ENCODE measurements around the gene MRPL43. TPM values are rescaled to one million over a fixed set of nuclear protein-coding genes. Genes with fewer than 3 reads are reported as not detected.

The MRPL43 gene
- total and polyA plus RNA-seq, 2 donors (not counting 3 experiments of a cell fraction or from before 2014, with no cell fraction given): 75.0 to 144 TPM

- no TSS peak for BruUV-seq (replicated peaks)
- H3K9ac ChIP-seq (replicated peaks; ENCODE audit: extremely low read depth, insufficient read depth, low read length): no peak overlapping the region
- no peaks in the 10 kb centered on the region for H3K9me1 ChIP-seq (replicated peaks; ENCODE audit: control insufficient read depth, extremely low read depth, insufficient read depth, low read length)
- H3K4me1 ChIP-seq (ENCODE audit: control insufficient read depth, extremely low read depth, insufficient read depth, low read length): peaks cover 13% of the 10 kb centered on the region
- no peak overlapping the region for H3K4me3 ChIP-seq (replicated peaks in 1 of 3; ENCODE audit: insufficient read depth in 1 of 3, low read depth in 1 of 3, low read length in 3 of 3)
- H3K4me2 ChIP-seq (ENCODE audit: insufficient read depth, low read length): no peak overlapping the region
- no peak overlapping the region for H2AFZ ChIP-seq (ENCODE audit: low read depth, low read length)
- no peaks in the 10 kb centered on the region for H3K36me3 ChIP-seq (ENCODE audit: control insufficient read depth in 2 of 2, extremely low read depth in 1 of 2, insufficient read depth in 2 of 2, low read length in 2 of 2)
- H3K27me3 ChIP-seq (ENCODE audit: control insufficient read depth in 2 of 2, insufficient read depth in 2 of 2, low read length in 2 of 2): no peaks in the 10 kb centered on the region
- no peaks in the 10 kb centered on the region for H3K9me3 ChIP-seq (replicated peaks; ENCODE audit: control insufficient read depth, insufficient read depth, low read length)
- no peak overlapping the region for H3K27ac ChIP-seq (ENCODE audit: insufficient read depth, low read depth, low read length)
- H3K79me2 ChIP-seq (ENCODE audit: control insufficient read depth, insufficient read depth, low read length): no peaks in the 10 kb centered on the region
- H4K20me1 ChIP-seq (replicated peaks; ENCODE audit: control insufficient read depth, extremely low read depth, insufficient read depth, low read length): no peaks in the 10 kb centered on the region
- POLR2A ChIA-PET: no interaction called here
- intact Hi-C loops (cut with micrococcal nuclease): loop anchor here (1.0 to 10.0 kb wide), 3 partner anchors 100 to 453 kb away; partner anchors contain the start of gene SLF2
- CTCF ChIA-PET: interaction anchor here (0.6 to 7.3 kb wide), 38 partner anchors 9 to 454 kb away, joined by 3 to 254 read pairs (median 5); partner anchors contain the start of genes KAZALD1, LZTS2, MRPL43 and PDZD7
- FAIRE-seq (no peak), DNase-seq (ENCODE audit: low read depth, low spot score) (no peak)
- TF ChIP-seq, protein P1, sequence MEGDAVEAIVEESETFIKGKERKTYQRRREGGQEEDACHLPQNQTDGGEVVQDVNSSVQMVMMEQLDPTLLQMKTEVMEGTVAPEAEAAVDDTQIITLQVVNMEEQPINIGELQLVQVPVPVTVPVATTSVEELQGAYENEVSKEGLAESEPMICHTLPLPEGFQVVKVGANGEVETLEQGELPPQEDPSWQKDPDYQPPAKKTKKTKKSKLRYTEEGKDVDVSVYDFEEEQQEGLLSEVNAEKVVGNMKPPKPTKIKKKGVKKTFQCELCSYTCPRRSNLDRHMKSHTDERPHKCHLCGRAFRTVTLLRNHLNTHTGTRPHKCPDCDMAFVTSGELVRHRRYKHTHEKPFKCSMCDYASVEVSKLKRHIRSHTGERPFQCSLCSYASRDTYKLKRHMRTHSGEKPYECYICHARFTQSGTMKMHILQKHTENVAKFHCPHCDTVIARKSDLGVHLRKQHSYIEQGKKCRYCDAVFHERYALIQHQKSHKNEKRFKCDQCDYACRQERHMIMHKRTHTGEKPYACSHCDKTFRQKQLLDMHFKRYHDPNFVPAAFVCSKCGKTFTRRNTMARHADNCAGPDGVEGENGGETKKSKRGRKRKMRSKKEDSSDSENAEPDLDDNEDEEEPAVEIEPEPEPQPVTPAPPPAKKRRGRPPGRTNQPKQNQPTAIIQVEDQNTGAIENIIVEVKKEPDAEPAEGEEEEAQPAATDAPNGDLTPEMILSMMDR (IDR thresholded peaks at IDR 0.05; ENCODE audit: extremely low read depth in 1 of 2, insufficient read depth in 1 of 2, low read depth in 1 of 2, low read length in 2 of 2): no peak
- peak; percentile 48 for TF ChIP-seq FOS (IDR thresholded peaks at IDR 0.05; ENCODE audit: borderline replicate concordance, insufficient read depth, low read length)
- dilution Hi-C loops (cut with MboI; ENCODE audit: extremely low pct_ligation_motif_present, low sequenced_read_pairs): no loop called here
These were observed 27.8 kb upstream of the MRPL43 start for GRCh38 chr10:101014966-101015581.

GRCh38 chr10:101014230-101014884 lies 27.1 kb upstream of the MRPL43 start:
- peak; percentile 81 for FAIRE-seq
- no peaks in the 10 kb centered on the region for H3K9me1 ChIP-seq (replicated peaks; ENCODE audit: control insufficient read depth, extremely low read depth, insufficient read depth, low read length)
- H3K4me2 ChIP-seq (ENCODE audit: insufficient read depth, low read length): no peak overlapping the region
- no peak overlapping the region for H3K4me3 ChIP-seq (replicated peaks in 1 of 3; ENCODE audit: insufficient read depth in 1 of 3, low read depth in 1 of 3, low read length in 3 of 3)
- H3K27ac ChIP-seq (ENCODE audit: insufficient read depth, low read depth, low read length): no peak overlapping the region
- H3K4me1 ChIP-seq (ENCODE audit: control insufficient read depth, extremely low read depth, insufficient read depth, low read length): peaks cover 13% of the 10 kb centered on the region
- no peak overlapping the region for H3K9ac ChIP-seq (replicated peaks; ENCODE audit: extremely low read depth, insufficient read depth, low read length)
- H3K27me3 ChIP-seq (ENCODE audit: control insufficient read depth in 2 of 2, insufficient read depth in 2 of 2, low read length in 2 of 2): no peaks in the 10 kb centered on the region
- no TSS peak for BruUV-seq (replicated peaks)
- H3K79me2 ChIP-seq (ENCODE audit: control insufficient read depth, insufficient read depth, low read length): no peaks in the 10 kb centered on the region
- no peaks in the 10 kb centered on the region for H4K20me1 ChIP-seq (replicated peaks; ENCODE audit: control insufficient read depth, extremely low read depth, insufficient read depth, low read length)
- POLR2A ChIA-PET: no interaction called here
- CTCF ChIA-PET: interaction anchor here (0.6 to 7.3 kb wide), 35 partner anchors 10 to 454 kb away, joined by 3 to 254 read pairs (median 5); partner anchors contain the start of genes KAZALD1, LZTS2, MRPL43 and PDZD7
- H3K36me3 ChIP-seq (ENCODE audit: control insufficient read depth in 2 of 2, extremely low read depth in 1 of 2, insufficient read depth in 2 of 2, low read length in 2 of 2): no peaks in the 10 kb centered on the region
- no peaks in the 10 kb centered on the region for H3K9me3 ChIP-seq (replicated peaks; ENCODE audit: control insufficient read depth, insufficient read depth, low read length)
- intact Hi-C loops (cut with micrococcal nuclease) (loop anchor here (1.0 to 10.0 kb wide), 3 partner anchors 100 to 452 kb away; partner anchors contain the start of gene SLF2), dilution Hi-C loops (cut with MboI; ENCODE audit: extremely low pct_ligation_motif_present, low sequenced_read_pairs) (no loop called here)
- H2AFZ ChIP-seq (ENCODE audit: low read depth, low read length): no peak overlapping the region
- DNase-seq (ENCODE audit: low read depth, low spot score): peak; percentile 64
- no peak for TF ChIP-seq MYC (IDR thresholded peaks at IDR 0.05; ENCODE audit: low read depth, low read length)
- TF ChIP-seq, protein P1 (IDR thresholded peaks at IDR 0.05; ENCODE audit: extremely low read depth in 1 of 2, insufficient read depth in 1 of 2, low read depth in 1 of 2, low read length in 2 of 2): peak; percentile 91 to 98
- TF ChIP-seq POLR2AphosphoS5 (IDR thresholded peaks at IDR 0.05; ENCODE audit: insufficient read depth, low read depth, low read length): no peak
- TF ChIP-seq, protein P2, sequence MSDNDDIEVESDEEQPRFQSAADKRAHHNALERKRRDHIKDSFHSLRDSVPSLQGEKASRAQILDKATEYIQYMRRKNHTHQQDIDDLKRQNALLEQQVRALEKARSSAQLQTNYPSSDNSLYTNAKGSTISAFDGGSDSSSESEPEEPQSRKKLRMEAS (IDR thresholded peaks at IDR 0.05; ENCODE audit: insufficient read depth, insufficient read length): no peak
- no peak for TF ChIP-seq EZH2 (IDR thresholded peaks at IDR 0.05; ENCODE audit: borderline replicate concordance, low read depth, low read length, severe bottlenecking)
